ENCODE results near the gene ZNF479.

- TF ChIP-seq CTCF (IDR thresholded peaks at IDR 0.05; ENCODE audit: low read depth, low read length) (no peak), MAX (IDR thresholded peaks at IDR 0.05; ENCODE audit: low read depth, low read length) (no peak), POLR2A (IDR thresholded peaks at IDR 0.05; ENCODE audit: extremely low read depth, insufficient read length) (no peak)
Observed at GRCh38 chr7:57179776-57180415, 47.7 kb upstream of the ZNF479 start.
